Epithelial cell of prostate (primary cell): Measurements from ENCODE around the gene IQCK.
A peak's percentile ranks its signal among the peaks of the same experiment; 100 is the strongest.

Experiments used
- DNase-seq: peaks from one replicate; pipeline ENCODE4 v3.0.0-alpha.2; 2011; ENCODE audit warnings: low read depth, low spot score
- H3K27ac ChIP-seq: fragments of 450-650 bp; 2 replicates; pipeline ENCODE4 v1.5.1; 2017; ENCODE audit warnings: mild to moderate bottlenecking

IQCK gene

DNA sequence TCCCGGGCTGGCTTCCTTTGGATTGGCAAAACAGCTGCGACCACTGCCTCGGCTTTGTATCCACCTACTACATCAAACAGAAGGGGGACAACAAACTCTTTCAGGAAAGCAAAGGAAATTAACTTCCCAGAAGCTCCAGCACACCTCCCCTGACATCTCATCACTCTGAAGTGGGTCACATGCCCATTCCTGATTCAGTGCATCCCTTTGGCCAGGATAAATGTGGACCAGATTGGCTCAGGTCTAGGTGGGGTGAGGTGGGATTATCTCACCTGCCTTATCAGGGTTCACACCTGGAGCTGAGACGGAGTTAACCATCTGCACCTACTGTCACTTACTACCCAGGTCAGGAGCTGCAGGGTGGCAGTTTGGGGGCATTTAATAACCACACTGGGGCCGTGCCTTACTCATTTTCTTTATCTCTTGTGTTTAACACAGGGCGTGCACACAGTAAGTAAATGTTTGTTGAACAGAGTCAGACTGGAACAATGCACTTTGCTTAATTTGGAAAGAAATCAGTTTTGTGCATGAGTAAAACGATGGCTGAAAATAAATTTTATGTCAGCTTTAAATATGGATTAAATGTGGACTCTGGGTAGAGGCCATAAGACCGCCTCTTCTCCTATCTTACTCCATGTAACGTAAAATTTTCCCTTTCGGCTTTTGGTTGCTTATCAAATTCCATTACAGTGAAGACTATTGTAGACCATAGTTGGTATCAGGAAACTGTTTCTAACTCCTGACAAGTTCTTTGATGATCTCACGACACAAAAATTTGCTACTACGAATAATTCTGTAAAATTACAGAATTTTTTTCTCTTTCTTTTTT is 36.0 kb downstream of the IQCK start:
- no peak for DNase-seq

DNA sequence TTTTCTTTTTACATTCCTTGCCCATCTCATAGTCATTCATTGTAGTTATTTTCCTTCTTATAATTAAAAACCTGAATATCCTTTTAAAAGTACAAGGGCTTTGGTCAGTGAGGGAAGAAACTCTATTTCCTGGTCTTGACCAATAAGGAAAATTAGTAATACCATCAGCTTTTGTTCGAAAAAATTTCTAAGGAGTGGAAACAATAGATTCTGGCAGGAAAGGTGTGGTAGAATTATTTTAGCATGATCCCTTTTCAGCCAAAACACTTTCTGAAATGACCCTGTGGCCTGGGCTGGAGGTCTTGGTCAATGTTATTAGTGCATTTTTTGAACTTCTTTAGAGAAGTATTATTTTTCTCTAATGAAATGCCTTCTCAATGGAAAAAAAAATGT is 36.6 kb downstream of the IQCK start:
- no peak for DNase-seq
- H3K27ac ChIP-seq, result peak overlapping the region; percentile 75

More for the DNA sequence above, 36.0 kb downstream of the IQCK start:
- H3K27ac ChIP-seq, result peak overlapping the region; percentile 75

DNA sequence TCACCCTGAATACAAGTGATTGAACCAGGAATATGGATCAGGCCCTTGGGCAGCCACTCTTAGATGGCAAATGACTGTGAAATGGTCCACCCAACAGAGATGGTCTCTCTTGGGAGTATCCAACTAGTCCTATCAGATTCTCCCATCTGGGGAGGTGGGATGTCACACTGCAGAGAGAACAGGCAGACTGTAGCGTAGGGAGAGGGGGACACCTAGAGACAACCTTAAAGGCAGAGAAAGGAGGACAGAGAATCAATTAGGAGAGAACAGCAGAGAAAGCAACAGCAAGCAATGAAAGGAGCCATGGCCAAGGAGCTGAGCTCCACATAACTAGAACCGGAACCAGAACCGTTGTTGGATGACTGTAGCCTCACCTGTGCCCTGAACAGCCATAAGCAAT is 37.2 kb downstream of the IQCK start:
- no peak for DNase-seq
- H3K27ac ChIP-seq, result peak overlapping the region; percentile 75

DNA sequence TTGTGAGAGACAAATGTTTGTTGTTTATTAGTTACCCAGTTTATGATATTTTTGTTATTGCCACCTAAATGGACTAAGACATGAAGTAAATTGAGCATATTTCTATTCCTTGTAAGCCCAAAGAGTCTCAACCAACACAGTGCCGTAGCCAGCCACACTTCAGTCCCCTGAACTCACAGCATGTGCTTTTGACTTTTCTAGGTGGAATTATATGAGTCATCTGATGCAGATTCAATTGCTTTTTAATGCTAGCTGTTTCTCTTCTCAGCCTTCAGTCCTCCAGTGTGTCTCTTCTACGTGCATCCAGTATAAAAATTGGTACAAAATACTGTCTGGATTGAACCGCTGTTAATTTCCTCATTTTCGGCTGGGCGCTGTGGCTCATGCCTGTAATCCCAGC is 39.0 kb downstream of the IQCK start:
- no peak overlapping the region for H3K27ac ChIP-seq
- DNase-seq, result no peak

GRCh38 chr16:19757762-19758595 is 39.9 kb downstream of the IQCK start:
- DNase-seq, result peak; percentile 5
- peak overlapping the region; percentile 55 for H3K27ac ChIP-seq

- DNase-seq, result no peak
These were observed 42.4 kb downstream of the IQCK start for GRCh38 chr16:19760356-19761060.

DNA sequence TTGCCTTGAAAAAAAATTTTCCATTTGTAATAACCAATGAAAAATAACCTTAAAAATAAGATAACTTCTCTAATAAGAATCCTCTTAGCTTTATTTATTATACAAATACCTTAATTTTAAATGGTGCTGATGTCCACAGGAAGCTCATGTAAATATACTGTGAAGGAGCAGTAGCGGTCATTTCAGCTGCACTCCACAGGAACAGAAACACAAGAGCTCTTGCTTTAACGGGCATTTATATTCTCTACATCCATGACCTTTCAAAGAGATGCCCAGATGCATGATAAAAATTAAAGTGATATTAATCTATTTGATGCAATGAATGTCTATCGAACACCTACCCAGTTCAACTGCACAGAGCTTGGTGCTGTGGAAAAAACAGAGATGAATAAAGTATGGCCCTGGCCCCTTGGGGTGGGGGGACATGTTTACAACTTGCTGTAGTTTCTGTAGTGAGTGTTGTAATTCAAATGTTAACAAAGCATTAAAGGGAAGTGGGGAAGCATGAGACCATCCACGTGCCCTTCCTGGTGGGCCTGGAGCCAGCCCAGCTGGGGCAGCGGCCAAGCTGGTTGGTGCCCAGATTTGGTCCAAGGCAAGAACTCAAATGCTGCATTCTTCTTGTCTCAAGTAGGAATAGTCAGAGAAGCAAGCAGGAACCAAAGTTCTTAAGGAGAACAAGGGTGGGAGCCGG is 47.9 kb downstream of the IQCK start:
- no peak overlapping the region for H3K27ac ChIP-seq
- no peak for DNase-seq

More at GRCh38 chr16:19760356-19761060, 42.4 kb downstream of the IQCK start:
- no peak overlapping the region for H3K27ac ChIP-seq

DNA sequence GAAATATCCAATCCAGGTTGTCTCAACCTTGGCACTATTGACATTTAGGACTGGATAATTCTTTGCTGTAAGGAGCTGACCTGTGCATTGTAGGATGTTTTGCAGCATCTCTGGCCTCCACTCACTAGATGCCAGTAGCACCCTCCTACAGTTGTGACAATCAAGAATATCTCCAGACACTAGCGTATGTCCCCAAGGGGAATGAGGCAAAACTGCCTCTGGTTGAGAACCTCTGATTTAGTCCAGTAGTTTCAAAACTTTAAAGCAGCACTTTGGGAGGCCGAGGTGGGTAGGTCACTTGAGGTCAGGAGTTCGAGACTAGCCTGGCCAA is 48.4 kb downstream of the IQCK start:
- no peak overlapping the region for H3K27ac ChIP-seq
- no peak for DNase-seq

DNA sequence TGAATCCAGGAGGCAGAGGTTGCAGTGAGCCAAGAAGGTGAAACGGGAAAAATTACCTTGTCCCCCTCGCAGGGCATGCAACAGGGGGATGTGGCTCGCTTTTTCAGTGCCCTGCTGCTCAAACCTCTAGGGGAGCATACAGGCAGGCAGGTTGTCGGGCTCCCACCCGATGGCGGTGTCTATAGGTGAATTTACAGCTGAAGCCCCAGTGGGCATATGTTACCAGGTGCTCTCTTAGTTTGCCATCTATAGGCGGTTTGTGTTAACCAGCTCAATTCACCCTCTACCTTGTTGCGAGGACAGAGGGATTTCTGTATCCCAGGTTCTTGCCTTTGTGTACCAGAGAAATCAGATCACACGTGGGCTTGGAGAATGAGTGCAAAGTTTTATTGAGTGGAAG is 48.9 kb downstream of the IQCK start:
- H3K27ac ChIP-seq, result no peak overlapping the region
- DNase-seq, result no peak

GRCh38 chr16:19767497-19767896 is 49.4 kb downstream of the IQCK start:
- no peak overlapping the region for H3K27ac ChIP-seq
- no peak for DNase-seq

DNA sequence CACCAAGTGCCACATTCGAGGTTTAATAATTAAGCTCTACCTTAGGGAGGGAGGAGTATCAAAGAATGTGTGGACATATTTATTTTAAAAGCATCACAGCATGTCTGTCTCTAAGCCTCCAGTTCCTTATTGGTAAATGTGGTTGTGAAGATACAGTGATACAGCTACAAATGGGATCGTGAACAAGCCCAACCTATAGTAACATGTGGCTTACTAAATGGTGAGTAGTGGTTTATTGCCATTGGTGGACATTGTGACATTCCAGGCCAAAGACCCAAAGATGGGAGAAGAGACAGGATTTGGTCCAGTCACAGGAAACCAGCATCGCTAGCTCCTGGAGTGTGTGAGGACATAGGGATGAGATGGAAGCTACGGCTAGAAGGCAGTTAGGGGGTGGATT is 51.2 kb downstream of the IQCK start:
- H3K27ac ChIP-seq, result no peak overlapping the region
- DNase-seq, result no peak

GRCh38 chr16:19771040-19771439 is 53.0 kb downstream of the IQCK start:
- no peak for DNase-seq
- H3K27ac ChIP-seq, result no peak overlapping the region

DNA sequence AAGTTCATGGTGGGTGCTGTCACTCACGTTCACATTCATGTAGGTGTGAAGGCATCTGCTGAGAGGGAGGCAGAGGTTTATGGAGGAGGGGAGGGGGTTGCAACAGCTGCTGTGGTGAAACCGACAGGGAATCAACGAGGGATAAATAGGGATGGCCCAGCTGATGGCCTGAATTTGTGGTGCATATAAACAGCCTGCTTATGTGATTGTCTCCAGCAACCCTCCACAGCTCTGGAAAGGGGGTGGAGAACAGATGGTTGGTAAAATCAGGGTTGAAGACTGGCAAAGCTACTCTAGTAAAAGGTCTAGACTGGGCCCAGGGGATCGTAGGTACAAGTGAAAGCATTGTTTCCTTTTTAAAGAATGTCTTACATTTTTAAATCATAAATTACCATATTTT is 53.7 kb downstream of the IQCK start:
- no peak overlapping the region for H3K27ac ChIP-seq
- DNase-seq, result no peak

GRCh38 chr16:19774024-19774423 is 56.0 kb downstream of the IQCK start:
- no peak for DNase-seq
- no peak overlapping the region for H3K27ac ChIP-seq

DNA sequence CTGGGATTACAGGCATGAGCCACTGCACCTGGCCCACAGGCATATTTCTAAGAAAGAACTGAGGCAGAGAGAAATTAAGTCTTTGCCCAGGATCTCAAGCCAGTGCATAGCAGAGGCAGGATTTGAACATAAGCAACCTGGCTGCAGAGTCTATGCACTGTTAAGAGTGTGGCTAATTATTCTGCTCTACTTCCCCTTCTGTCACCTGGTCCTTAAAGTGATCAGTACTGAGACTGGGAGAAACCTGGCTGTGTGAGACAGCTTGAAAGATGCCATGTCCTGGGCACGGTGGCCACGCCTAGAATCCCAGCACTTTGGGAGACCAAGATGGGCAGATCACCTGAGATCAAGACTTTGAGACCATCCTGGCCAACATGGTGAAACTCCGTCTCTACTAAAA is 58.1 kb downstream of the IQCK start:
- no peak overlapping the region for H3K27ac ChIP-seq
- DNase-seq, result no peak

- no peak overlapping the region for H3K27ac ChIP-seq
- no peak for DNase-seq
These were observed 58.5 kb downstream of the IQCK start for GRCh38 chr16:19776565-19776964.

GRCh38 chr16:19780321-19780720 is 62.2 kb downstream of the IQCK start:
- DNase-seq, result no peak
- no peak overlapping the region for H3K27ac ChIP-seq

DNA sequence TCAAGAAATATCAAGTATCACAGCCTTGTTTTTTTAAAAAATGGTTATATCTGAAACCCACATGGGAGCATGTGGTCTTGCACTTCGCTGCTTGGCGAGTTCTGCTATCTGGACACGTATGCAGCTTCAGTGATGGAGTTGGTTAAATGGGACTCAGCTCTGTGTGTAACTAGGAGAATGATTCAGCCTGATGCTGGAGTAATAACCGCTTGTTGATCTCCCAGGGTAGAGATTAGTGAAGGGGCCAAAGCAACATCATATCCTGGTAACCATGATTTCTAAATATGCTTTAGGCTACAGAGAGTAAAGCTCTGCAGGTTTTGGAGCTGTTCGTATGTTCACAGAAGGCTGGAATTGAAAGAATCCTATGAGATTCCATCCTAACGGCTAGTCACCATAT is 63.2 kb downstream of the IQCK start:
- no peak for DNase-seq
- no peak overlapping the region for H3K27ac ChIP-seq

GRCh38 chr16:19783363-19784182 is 65.5 kb downstream of the IQCK start:
- no peak overlapping the region for H3K27ac ChIP-seq
- DNase-seq, result no peak
